Left hindlimb (tissue), 1 donor: ENCODE results near the gene CRKL.

Source experiments
- DNase-seq: peaks from one replicate; pipeline ENCODE4 v3.0.0-alpha.2; 2018

The CRKL gene

DNA sequence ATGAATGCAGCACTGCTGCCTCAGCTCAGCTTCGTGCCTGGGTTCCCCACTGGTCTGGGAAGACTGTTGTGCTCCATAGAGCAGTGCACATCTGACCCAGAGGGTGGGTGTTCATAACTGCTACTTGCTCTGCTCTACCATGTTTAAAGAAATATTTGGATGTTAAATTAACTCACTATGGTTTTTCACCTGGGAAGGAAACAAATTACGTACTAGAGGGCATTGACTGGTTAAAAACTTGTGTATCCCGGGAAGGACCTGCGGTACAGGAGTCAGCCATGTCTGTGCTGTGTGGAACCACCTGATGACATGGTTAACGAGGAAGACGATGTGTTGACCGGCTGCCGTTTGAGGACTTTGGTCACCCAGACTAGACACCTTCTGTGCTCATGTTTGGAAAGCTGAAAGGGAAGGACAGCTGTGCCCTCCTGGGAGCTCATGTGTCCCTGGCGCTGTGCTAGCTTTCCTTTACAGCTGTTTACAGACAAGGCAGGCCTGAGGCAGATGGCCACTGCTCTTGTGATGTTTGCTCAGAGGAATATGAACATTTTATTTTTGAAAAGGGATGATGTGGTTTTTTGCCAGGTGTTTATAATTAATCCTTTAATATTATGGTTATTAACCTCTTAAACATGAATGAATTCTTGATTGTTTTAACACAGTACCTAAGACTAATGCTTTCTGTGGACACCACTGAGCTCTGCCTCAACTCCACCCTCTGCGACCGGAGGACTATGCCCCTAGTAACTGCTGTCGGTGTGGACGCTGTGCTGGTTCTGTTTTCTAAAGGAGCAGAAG is 35.5 kb downstream of the CRKL start:
- DNase-seq: no peak

DNA sequence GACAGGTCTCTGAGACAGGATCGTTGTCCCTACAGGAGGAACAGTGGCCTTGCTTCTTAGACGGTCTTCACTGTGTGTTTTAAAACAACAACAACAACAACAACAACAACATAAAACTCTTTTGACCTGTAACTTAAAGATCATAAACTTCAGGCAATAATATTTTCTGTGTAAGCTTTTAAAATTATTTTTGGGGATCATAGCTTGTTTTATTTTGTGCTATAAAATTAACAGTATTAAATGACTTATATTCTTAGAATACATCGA is 36.1 kb downstream of the CRKL start:
- DNase-seq: no peak

DNA sequence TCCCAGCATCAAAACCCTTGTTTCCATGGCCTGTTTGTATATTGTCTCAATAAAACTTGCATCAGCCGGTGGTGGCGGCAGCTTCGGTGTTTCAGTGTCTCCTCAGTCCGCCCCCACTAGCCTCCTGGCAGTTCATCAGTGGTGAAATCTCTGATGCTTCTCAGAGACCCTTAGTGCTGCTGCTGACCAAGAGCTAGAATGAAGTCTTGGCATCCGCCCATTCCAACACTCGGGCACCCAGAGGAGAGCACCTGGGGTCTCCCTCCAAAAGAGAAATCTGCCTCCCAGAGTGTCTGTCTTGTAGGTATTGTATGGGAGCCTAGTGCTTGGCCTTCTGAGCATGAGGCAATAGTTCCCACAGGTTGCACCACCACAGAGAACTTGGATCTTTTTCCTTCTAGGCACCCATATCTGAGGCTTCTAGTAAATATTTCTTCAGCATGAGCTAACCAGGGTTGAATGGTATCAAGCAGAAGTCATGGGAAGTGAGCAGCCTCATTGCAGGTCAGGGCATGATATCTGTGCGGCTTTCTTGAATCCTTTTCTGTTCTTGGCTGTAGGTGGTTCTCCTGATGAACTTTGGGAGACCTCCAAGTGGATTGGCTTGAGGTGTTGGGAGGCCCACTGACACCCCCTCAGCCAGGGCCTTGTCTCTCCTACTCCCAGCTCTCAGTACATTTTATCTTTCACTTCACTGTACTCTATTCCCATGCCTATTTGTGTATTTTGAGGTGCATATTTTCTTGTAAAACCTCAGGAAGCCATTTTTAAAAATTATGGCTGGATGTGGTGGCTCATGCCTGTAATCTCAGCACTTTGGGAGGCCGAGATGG is 36.7 kb downstream of the CRKL start:
- no peak for DNase-seq

DNA sequence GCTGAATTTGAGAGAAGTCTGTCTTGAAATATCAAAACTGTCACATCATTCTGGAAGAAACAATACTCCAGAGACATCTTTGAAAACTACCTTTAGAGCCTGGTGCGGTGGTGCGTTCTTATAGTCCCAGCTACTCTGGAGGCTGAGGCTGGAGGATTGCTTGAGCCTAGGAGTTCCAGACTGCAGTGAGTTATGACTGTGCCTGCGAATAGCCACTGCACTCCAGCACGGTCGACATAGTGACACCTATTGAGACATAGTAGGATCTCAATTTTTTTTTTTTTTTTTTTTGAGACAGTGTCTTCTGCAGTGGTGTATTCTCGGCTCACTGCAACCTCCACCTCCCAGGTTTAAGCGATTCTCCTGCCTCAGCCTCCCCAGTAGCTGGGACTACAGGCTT is 38.3 kb downstream of the CRKL start:
- no peak for DNase-seq

DNA sequence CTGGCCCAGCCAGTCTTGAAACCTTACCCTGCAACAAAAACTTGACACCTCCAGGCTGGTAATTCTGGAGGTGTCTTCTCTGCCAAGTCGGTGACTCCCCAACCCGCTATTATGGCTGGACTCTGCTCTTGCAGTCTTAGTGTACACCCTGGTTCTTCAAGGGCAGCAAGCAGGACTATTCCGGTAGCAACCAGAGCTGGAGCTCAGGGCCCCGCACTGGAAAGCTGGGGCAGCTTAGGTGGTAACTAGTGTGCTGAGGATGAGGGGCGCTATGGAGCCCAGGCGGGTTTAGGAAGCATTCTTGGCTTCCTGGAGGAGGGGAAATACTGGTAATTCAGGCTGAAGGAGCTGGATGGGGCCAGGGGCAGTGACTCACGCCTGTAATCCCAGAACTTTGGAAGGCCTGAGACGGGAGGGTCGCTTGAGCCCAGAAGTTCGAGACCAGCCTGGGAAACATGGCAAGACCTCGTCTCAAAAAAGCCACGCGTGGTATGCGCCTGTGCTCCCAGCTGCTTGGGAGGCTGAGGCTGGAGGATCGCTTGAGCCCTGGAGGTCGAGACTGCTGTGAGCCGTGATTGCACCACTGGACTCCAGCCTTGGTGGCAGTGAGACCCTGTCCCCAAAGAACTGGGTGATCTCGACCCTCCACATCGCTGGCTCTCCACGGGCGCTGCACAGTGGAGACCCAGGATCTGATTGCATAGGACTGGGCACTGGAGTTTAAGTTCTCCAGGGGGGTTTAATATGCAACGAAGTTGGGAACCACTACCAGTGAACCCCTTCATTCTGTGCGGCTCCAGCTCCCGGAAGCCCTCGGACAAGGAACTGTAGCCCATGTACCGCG is 39.3 kb downstream of the CRKL start:
- no peak for DNase-seq

DNA sequence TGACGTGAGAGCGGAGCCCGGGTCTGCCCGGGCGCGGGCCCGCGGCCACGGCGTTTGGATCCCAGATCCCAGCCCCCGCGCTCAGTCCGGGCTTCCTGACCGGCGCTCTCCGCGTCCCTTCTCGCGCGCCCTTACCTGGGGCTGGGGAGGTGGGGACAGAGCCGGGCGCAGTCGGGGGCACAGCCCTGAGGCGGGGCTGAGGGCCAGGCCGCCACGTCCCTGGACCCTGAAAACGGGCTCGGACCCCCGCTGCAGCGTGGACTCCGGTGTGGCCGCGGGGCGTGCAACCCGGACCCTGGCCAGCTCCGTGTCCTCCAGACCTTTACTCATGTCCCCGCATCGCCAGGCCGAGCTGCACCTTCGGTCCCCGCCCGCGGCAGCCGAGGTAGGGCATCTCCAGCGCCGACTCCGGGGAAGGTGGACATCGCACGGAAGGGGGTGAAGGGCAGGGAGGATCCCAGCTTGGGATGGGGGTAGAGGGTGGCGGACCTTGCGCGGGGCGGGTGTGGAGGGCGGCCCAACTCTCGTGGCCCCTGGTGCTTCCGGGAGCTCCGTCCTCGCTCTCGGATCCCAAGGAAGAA is 40.0 kb downstream of the CRKL start:
- DNase-seq: no peak

DNA sequence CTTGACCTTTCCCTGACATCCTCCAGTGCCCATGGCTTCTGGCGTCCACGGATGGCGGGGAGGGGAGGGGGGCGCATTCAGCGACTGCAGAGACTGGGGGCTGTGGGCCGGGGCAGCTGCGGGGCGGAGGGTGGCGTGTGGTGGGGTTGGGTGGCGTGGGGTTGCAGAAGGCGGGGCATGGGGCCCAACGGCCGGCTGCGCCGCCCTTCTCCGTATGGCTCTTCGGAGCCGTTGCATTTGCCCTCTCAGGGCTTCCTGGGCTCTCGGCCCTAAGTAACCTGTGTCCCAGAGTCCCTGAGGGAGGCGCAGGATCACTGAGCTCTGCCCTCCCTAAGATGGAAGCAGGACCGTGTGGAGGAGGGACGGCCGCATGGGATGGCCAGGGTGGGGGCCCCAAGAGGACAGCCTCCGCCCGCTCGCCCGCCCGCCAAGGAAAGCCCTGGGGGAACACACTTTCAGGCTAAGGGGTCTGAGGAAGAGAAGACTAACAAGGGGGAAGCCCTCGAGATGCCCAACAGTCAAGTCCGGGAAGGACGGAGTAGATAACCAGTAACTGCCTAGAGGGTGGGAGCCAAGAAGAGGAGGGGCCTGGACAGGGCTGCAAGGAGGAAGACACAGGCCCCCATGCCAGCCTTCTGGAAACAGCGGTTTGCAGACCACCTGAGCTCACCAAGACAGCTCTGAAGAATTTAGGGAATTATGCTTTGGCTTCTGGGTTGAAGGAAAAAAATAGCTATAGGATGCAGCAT is 40.6 kb downstream of the CRKL start:
- no peak for DNase-seq

DNA sequence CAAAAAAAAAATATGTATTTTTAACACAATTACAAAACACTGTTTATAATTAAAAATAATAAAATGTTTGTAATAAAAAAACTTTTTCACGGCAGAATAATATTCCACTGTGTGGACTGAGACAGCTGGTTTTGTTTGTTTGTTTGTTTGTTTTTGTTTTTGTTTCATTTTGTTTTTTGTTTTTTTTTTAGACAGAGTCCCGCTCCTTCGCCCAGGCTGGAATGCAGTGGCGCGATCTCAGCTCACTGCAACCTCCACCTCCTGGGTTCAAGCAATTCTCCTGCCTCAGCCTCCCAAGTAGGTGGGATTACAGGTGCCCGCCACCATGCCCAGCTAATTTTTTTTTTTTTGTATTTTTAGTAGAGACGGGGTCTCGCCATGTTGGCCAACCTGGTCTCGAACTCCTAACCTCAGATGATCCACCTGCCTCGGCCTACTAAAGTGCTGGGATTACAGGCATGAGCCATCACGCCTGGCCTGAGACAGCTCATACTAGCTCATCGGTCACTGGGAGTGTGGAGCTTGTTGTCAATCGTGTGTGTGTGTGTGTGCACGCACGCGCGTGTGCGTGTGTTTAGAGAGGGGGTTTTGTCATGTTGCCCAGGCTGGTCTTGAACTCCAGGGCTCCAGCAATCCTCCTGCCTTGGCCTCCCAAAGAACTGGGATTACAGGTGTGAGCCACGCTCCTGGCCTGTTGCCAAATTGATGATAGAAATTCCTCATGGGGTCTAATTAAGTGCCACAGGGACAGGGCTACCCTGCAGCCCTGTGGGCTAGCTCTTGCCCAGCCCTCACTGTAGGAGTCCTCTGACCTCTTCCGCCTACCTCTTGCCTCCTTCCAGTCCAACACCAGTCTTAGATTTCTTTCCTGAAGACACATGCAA is 42.6 kb downstream of the CRKL start:
- DNase-seq: no peak

DNA sequence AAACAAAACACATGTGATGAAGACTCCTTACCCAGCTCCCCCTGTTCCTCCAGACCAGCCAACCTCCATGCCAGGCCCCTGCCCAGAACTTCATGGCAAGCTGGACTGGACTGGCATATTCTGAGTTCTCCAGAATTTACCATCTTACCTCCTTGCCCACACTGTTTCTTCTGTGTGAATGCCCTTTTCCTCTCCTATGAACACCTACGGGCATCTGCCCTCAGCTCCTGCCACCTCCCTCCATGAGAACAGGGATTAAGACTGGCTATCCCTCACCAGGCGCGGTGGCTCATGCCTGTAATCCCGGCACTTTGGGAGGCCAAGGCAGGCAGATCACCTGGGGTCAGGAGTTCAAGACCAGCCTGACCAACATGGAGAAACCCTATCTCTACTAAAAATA is 43.4 kb downstream of the CRKL start:
- DNase-seq: no peak

DNA sequence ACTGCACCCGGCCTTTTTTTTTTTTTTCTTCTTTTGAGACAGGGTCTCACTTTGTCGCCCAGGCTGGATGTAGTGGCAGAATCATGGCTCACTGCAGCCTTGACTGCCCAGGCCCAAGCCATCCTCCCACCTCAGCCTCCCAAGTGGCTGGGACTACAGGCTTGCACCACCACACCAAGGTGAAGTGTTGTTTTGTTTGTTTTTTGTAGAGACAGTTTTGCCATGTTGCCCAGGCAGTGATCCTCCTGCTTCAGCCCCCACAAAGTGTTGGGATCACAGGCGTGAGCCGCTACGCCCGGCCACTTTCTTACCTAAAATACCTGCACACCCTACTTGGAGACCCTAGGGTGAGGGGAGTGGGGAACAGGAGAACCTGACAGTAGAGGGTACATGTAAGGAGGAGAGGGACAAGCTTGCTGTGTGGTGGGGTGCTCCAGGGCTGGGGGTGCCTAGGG is 45.3 kb downstream of the CRKL start:
- DNase-seq: no peak

DNA sequence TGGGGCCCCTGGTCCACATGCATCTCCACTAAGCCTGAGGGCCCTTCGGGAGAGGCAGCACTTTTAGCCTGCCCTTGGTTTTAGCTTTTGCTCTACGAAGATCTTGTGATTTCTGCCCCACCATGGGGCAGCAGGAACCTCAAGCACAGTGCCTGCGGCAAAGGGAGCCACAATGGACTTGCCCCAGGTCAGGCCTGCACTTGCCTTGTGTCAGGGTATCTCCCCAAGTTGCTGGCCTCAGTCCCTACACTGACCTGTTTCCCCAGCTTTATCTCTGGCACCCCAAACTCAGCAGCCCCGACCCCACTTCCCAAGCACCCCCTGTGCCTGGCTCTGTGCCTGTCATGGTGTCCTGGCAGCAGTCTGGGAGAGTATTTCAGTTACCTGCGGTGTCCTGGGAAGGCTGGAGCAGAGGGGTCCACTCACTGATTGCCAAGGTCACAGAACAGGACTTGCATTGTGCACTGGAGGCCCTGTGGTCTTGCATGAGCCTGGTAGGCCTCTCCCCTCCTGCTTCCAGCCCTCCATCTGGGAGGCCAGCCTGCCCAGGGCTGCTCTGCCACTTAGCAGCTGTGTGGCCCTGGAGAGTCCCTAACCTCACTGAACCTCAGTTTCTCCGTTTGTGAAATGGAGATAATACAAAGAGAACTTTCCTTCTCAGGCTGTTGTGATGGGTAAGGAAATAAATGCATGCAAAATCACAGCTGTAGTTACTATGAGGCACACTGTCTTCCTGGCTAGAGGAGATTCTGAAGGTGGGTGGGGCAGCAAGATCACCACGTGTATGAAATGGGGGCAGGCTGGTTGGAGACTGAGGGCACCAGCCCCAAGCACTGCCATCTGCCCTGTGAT is 46.2 kb downstream of the CRKL start:
- DNase-seq: no peak

DNA sequence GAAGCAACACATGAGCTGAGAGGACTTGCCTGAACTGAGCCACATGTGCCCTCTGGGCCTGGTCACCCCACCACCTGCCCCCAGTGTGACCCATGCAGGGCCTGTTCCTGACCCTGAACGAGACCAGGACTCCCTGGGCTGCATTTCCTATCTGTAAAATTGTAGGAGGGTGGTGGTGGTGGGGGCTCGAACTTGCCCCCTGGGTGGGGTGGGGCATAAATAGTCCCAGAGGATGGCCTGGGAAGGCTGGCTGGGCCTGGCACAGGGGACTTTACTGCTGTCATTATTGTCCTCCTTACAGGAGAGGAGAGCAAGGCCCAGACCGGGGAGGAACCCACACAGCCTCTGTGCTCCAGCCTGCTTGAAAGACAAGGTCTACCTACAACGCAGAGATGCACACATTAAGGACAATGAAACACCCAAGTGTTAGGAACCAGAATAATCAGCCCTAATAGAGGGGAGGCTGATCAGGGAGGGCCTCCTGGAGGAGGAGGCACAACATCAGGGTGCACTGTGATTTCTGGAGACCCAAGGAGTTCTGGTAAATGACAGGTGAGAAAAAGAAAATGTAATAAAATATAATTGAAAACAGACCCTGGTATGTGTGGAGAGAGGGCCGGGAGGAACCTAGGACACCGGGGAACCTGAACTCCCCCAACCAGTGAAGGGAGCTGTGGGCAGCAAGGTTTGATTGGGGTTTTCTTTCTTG is 47.0 kb downstream of the CRKL start:
- no peak for DNase-seq

DNA sequence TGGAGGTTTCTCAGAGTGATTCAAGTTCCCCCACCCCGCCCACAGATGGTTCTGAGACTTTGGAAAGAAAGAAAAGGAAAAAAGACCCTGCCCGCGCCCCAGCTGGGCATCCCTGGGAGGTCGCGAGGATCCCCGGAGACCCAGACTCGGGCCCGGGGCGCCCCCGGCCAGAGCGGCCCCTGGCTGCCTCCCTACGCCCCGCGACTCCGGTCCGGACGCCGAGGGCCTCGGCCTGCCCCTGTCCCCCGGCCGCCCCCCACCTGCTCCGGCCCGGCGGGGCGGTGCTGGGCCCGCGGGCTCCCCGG is 47.5 kb downstream of the CRKL start:
- no peak for DNase-seq

DNA sequence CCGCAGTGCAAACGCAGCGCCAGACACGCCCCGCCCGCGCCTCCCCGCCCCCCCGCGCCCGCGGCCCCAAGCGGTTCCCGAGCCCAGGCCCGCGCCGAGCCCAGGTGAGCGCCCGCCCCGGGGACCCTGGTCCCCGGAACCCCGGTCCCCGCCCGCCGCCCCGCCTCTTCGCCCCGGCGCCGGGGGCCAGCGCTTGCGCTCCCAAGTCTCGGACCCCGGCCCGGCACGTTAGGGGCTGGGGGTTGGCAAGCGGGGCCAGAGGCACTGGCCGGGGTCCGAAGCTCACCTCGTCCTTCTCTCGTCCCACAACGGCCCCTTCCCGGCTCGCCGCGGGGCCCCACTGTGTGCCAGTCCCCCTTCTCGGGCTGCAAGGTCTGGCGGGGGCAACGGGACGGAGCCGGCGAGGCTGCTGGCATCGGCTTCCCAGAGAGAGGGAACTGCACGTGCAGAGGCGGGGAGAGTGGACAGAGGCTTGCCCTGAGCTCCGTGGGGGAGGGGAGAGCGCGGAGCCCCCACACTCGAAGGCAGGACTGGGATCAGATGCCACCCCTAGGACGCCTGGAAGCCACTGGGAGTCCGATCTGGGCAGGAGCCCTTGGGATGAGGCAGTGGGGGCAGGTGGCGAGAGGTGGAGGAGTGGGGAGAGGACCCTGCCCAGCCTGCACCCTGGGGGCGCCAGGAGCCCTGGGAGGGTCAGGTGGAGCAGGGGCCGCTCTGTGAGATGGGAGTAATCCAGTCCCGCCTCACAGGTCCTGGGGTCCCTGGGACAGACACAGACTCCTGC is 48.1 kb downstream of the CRKL start:
- no peak for DNase-seq

DNA sequence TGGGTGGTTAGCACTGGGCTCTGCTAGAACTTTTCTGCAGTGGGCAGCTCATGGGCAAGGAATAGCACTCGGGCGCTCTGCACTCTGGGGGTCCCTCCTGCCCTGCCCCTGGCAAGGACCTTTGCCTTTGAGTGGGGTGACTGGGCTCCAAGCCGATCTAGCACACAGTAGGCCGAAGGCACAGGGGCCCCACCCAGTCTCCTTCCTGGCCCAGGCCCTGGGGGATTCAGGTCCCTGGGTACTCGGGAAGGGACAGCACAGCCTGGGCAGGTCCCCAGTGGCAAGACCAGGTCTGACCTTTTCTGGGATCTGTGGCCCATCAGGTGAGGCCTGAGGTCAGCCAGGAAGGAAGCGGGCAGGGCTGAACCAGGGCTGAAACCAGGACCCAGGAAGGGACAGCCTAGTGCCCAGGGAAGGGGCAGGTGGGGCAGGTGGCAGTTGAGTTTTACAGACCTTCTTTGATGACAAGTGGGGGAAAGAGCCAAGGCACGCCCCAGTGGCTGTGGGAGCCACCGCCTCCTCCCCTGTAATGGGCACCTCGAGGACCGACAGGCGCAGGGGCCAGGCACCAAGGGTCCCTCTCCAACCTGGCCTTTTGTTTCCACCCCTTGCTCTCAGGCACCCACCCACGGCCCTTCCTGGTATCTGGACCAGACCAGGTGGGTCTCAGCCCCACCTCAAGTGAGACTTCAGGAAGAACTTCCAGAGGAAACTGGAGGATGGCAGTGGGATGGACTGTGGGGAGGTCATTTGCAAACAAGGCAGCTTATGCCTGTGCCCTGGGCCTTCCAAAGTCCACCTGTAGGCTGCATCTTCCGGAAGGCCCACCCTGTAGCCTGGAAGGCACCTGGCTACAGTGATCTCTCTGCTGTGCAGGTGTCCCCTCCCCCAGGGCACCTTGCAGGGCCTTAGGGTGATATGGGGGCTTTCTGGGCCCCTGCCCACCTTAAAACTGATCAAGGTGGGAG is 49.0 kb downstream of the CRKL start:
- DNase-seq: no peak

DNA sequence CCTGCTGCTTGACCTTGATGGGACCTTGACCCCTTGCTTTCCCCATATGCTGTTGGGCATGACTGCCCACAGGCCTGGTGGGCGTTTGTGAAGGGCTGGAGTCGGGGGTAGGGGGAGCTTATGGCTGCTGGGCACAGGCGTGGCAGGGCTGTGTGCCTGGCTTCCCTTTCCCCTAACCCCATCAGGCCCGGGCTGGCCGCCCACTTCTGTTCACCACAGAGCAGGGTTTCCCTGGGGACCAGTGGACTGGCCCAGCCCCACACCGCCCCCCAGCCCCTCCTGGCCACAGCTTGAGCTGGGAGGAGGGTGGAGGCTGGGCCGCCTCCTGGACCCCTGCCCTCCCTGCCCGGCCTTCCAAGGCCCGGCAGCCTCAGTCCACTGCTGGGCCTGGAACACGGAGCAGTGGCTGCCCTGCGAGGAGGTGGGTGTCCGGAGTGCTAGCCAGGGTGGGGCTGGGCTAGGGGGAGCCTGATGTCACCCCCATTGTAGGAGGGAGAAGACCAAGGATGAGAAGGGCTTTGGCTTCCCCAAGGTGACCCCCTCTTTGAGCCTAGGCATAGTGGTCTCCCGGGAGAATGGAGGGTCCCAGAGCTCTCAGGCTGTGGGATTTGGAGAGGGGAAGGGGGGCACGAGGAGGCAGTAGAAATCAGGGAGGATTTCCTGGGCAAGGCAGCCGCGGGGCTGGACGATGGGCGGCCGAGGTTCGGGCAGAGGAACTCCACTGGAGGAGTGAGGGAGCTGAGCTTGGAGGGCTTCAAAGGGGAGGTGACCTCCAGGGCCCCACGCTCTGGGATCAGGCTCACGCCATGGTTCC is 49.9 kb downstream of the CRKL start, which contains the start of gene AIFM3:
AIFM3 (plus strand) TSS at position 373 of the 814 bp plus-strand sequence. CDS start 690 bp downstream, outside the sequence.
- DNase-seq: no peak
